ENCODE results near the gene INTS2.
"Not testable (repeated sequence)": the region's sequence is repeated elsewhere in the genome, so short reads cannot be mapped to it uniquely, and the experiment has no call there.

INTS2 gene

GRCh38 chr17:61887733-61888132 is 40.0 kb downstream of the INTS2 start:
- not testable (repeated sequence) for DNase-seq (ENCODE audit: low read depth, low spot score)

GRCh38 chr17:61885865-61886264 is 41.9 kb downstream of the INTS2 start:
- DNase-seq (ENCODE audit: low read depth, low spot score): not testable (repeated sequence)

GRCh38 chr17:61884864-61885263 is 42.9 kb downstream of the INTS2 start:
- DNase-seq (ENCODE audit: low read depth, low spot score): no peak

GRCh38 chr17:61880589-61881102 is 47.1 kb downstream of the INTS2 start:
- DNase-seq (ENCODE audit: low read depth, low spot score): no peak

- no peak for DNase-seq (ENCODE audit: low read depth, low spot score)
Observed at GRCh38 chr17:61878984-61879612, 48.7 kb downstream of the INTS2 start.

- no peak for DNase-seq (ENCODE audit: low read depth, low spot score)
Observed at GRCh38 chr17:61878520-61878919, 49.3 kb downstream of the INTS2 start.

GRCh38 chr17:61877837-61878236 is 49.9 kb downstream of the INTS2 start:
- DNase-seq (ENCODE audit: low read depth, low spot score): no peak

- no peak for DNase-seq (ENCODE audit: low read depth, low spot score)
Observed at GRCh38 chr17:61875804-61876203, 52.0 kb downstream of the INTS2 start.

GRCh38 chr17:61875285-61875684 is 52.5 kb downstream of the INTS2 start:
- no peak for DNase-seq (ENCODE audit: low read depth, low spot score)

- no peak for DNase-seq (ENCODE audit: low read depth, low spot score)
Observed at GRCh38 chr17:61874075-61874474, 53.7 kb downstream of the INTS2 start.

GRCh38 chr17:61872099-61872498 is 55.7 kb downstream of the INTS2 start:
- no peak for DNase-seq (ENCODE audit: low read depth, low spot score)

- no peak for DNase-seq (ENCODE audit: low read depth, low spot score)
Observed at GRCh38 chr17:61869138-61869537, 58.6 kb downstream of the INTS2 start.

GRCh38 chr17:61868074-61868473 is 59.7 kb downstream of the INTS2 start:
- no peak for DNase-seq (ENCODE audit: low read depth, low spot score)

- no peak for DNase-seq (ENCODE audit: low read depth, low spot score)
Observed at GRCh38 chr17:61867033-61867432, 60.7 kb downstream of the INTS2 start.

GRCh38 chr17:61863801-61864126 is 64.0 kb downstream of the INTS2 start:
- no peak for DNase-seq (ENCODE audit: low read depth, low spot score)

GRCh38 chr17:61862975-61863800 is 64.6 kb downstream of the INTS2 start, which contains the start of gene BRIP1:
Gene BRIP1, minus strand, starts transcription at chr17:61863528. Its CDS starts 1,989 bp downstream, at chr17:61861539.
- peak; percentile 90 for DNase-seq (ENCODE audit: low read depth, low spot score)

- no peak for DNase-seq (ENCODE audit: low read depth, low spot score)
Observed at GRCh38 chr17:61862105-61862574, 65.6 kb downstream of the INTS2 start.

- not testable (repeated sequence) for DNase-seq (ENCODE audit: low read depth, low spot score)
Observed at GRCh38 chr17:61860397-61860796, 67.4 kb downstream of the INTS2 start.

GRCh38 chr17:61856035-61856434 is 71.7 kb downstream of the INTS2 start:
- DNase-seq (ENCODE audit: low read depth, low spot score): no peak

GRCh38 chr17:61852857-61853256 is 74.9 kb downstream of the INTS2 start:
- no peak for DNase-seq (ENCODE audit: low read depth, low spot score)

GRCh38 chr17:61849674-61850073 is 78.1 kb downstream of the INTS2 start:
- DNase-seq (ENCODE audit: low read depth, low spot score): no peak

GRCh38 chr17:61848896-61849295 is 78.9 kb downstream of the INTS2 start:
- no peak for DNase-seq (ENCODE audit: low read depth, low spot score)

- DNase-seq (ENCODE audit: low read depth, low spot score): no peak
Observed at GRCh38 chr17:61848247-61848646, 79.5 kb downstream of the INTS2 start.

Data from iPS DF 19.7 (cell line).